ENCODE measurements around the gene SPDYE1.
"Not testable (repeated sequence)": the region's sequence is repeated elsewhere in the genome, so short reads cannot be mapped to it uniquely, and the experiment has no call there.

The SPDYE1 gene

GRCh38 chr7:43992896-43993295, 4.8 kb upstream of the SPDYE1 start:
- not testable (repeated sequence) for DNase-seq (ENCODE audit: low read depth, low spot score)

GRCh38 chr7:43994681-43995080, 3.0 kb upstream of the SPDYE1 start:
- DNase-seq (ENCODE audit: low read depth, low spot score): not testable (repeated sequence)

- not testable (repeated sequence) for DNase-seq (ENCODE audit: low read depth, low spot score)
Observed at GRCh38 chr7:44012081-44012480, 14.4 kb downstream of the SPDYE1 start.

GRCh38 chr7:44015090-44015489, 17.4 kb downstream of the SPDYE1 start:
- DNase-seq (ENCODE audit: low read depth, low spot score): not testable (repeated sequence)

GRCh38 chr7:44018857-44019807, 21.4 kb downstream of the SPDYE1 start:
- DNase-seq (ENCODE audit: low read depth, low spot score): peak; percentile 97

- DNase-seq (ENCODE audit: low read depth, low spot score): not testable (repeated sequence)
Observed at GRCh38 chr7:44019825-44020224, 22.1 kb downstream of the SPDYE1 start.

- not testable (repeated sequence) for DNase-seq (ENCODE audit: low read depth, low spot score)
Observed at GRCh38 chr7:44022069-44022468, 24.4 kb downstream of the SPDYE1 start.

GRCh38 chr7:44022796-44023467, 25.2 kb downstream of the SPDYE1 start:
- DNase-seq (ENCODE audit: low read depth, low spot score): not testable (repeated sequence)

- DNase-seq (ENCODE audit: low read depth, low spot score): not testable (repeated sequence)
Observed at GRCh38 chr7:44029433-44029832, 31.7 kb downstream of the SPDYE1 start.

GRCh38 chr7:44030029-44030428, 32.3 kb downstream of the SPDYE1 start:
- DNase-seq (ENCODE audit: low read depth, low spot score): not testable (repeated sequence)

- DNase-seq (ENCODE audit: low read depth, low spot score): not testable (repeated sequence)
Observed at GRCh38 chr7:44031319-44031718, 33.6 kb downstream of the SPDYE1 start.

GRCh38 chr7:44032031-44032430, 34.3 kb downstream of the SPDYE1 start:
- not testable (repeated sequence) for DNase-seq (ENCODE audit: low read depth, low spot score)

GRCh38 chr7:44033971-44034844, 36.5 kb downstream of the SPDYE1 start:
- DNase-seq (ENCODE audit: low read depth, low spot score): not testable (repeated sequence)

- peak; percentile 70 for DNase-seq (ENCODE audit: low read depth, low spot score)
Observed at GRCh38 chr7:44036364-44036763, 38.7 kb downstream of the SPDYE1 start.

GRCh38 chr7:44037951-44038350, 40.3 kb downstream of the SPDYE1 start:
- DNase-seq (ENCODE audit: low read depth, low spot score): not testable (repeated sequence)

- not testable (repeated sequence) for DNase-seq (ENCODE audit: low read depth, low spot score)
Observed at GRCh38 chr7:44038553-44038952, 40.9 kb downstream of the SPDYE1 start.

- peak; percentile 88 for DNase-seq (ENCODE audit: low read depth, low spot score)
Observed at GRCh38 chr7:44038961-44039558, 41.4 kb downstream of the SPDYE1 start.

- not testable (repeated sequence) for DNase-seq (ENCODE audit: low read depth, low spot score)
Observed at GRCh38 chr7:44039800-44040492, 42.2 kb downstream of the SPDYE1 start.

GRCh38 chr7:44040493-44040891, 42.8 kb downstream of the SPDYE1 start:
- peak; percentile 27 for DNase-seq (ENCODE audit: low read depth, low spot score)

GRCh38 chr7:44042221-44042620, 44.5 kb downstream of the SPDYE1 start:
- no peak for DNase-seq (ENCODE audit: low read depth, low spot score)

All from ELF-1 (cell line).